HEK293T (cell line): ENCODE measurements around the gene SLC12A4.

ENCODE experiments used
- BHLHE40 ChIP-seq: fragments of 450-650 bp; IDR thresholded peaks from 2 replicates; pipeline ENCODE4 v1.6.1; 2016; ENCODE audit warnings: mild to moderate bottlenecking, moderate library complexity, borderline replicate concordance
- CTBP1 ChIP-seq: fragments of 450-650 bp; IDR thresholded peaks from 2 replicates; pipeline ENCODE4 v1.6.1; 2016; ENCODE audit warnings: borderline replicate concordance
- FOXA1 ChIP-seq: fragments of 450-650 bp; IDR thresholded peaks from 2 replicates; pipeline ENCODE4 v1.6.1; 2016; ENCODE audit warnings: mild to moderate bottlenecking
- FOXK2 ChIP-seq: fragments of 450-650 bp; IDR thresholded peaks from 2 replicates; pipeline ENCODE4 v1.6.1; 2016; ENCODE audit warnings: mild to moderate bottlenecking
- FOXM1 ChIP-seq: fragments of 450-650 bp; IDR thresholded peaks from 2 replicates; pipeline ENCODE4 v1.6.1; 2017; ENCODE audit warnings: mild to moderate bottlenecking, borderline replicate concordance
- HDGF ChIP-seq: fragments of 450-650 bp; IDR thresholded peaks from 2 replicates; pipeline ENCODE4 v1.6.1; 2017; ENCODE audit warnings: antibody characterized with exemption, borderline replicate concordance
- PKNOX1 ChIP-seq: fragments of 450-650 bp; IDR thresholded peaks from 2 replicates; pipeline ENCODE4 v1.6.1; 2016
- SP1 ChIP-seq: fragments of 450-650 bp; IDR thresholded peaks from 2 replicates; pipeline ENCODE4 v1.6.1; 2017
- SUZ12 ChIP-seq: fragments of 450-650 bp; IDR thresholded peaks from 2 replicates; pipeline ENCODE4 v1.6.1; 2016; ENCODE audit warnings: mild to moderate bottlenecking
- TARDBP ChIP-seq: fragments of 450-650 bp; IDR thresholded peaks from 2 replicates; pipeline ENCODE4 v1.6.1; 2016
- ZNF384 ChIP-seq: fragments of 450-650 bp; IDR thresholded peaks from 2 replicates; pipeline ENCODE4 v1.6.1; 2016

- TF ChIP-seq FOXM1 (no peak), HDGF (no peak), BHLHE40 (no peak), FOXA1 (no peak), SUZ12 (no peak), SP1 (no peak), ZNF384 (no peak), PKNOX1 (no peak), TARDBP (no peak), CTBP1 (no peak), FOXK2 (no peak)
These were observed 36.0 kb downstream of the SLC12A4 start for GRCh38 chr16:67932462-67932840.
